Measurements from ENCODE around the gene TTC13.

The TTC13 gene

GRCh38 chr1:230902349-230902923 is 76.2 kb downstream of the TTC13 start:
- DNase-seq, result no peak

- DNase-seq, result no peak
Observed at GRCh38 chr1:230901671-230902070, 77.0 kb downstream of the TTC13 start.

- DNase-seq, result no peak
Observed at GRCh38 chr1:230900984-230901383, 77.7 kb downstream of the TTC13 start.

- DNase-seq, result no peak
Observed at GRCh38 chr1:230899841-230900251, 78.8 kb downstream of the TTC13 start.

- DNase-seq, result no peak
Observed at GRCh38 chr1:230898748-230899147, 79.9 kb downstream of the TTC13 start.

GRCh38 chr1:230898144-230898543 is 80.5 kb downstream of the TTC13 start:
- no peak for DNase-seq

- DNase-seq, result no peak
Observed at GRCh38 chr1:230896779-230897178, 81.9 kb downstream of the TTC13 start.

GRCh38 chr1:230895452-230895851 is 83.2 kb downstream of the TTC13 start:
- DNase-seq, result no peak

- DNase-seq, result no peak
Observed at GRCh38 chr1:230894664-230895063, 84.0 kb downstream of the TTC13 start.

- DNase-seq, result no peak
Observed at GRCh38 chr1:230894032-230894431, 84.6 kb downstream of the TTC13 start.

GRCh38 chr1:230892018-230892491 is 86.6 kb downstream of the TTC13 start:
- no peak for DNase-seq

- DNase-seq, result no peak
Observed at GRCh38 chr1:230891413-230891812, 87.2 kb downstream of the TTC13 start.

GRCh38 chr1:230884646-230885045 is 94.0 kb downstream of the TTC13 start:
- no peak for DNase-seq

GRCh38 chr1:230883967-230884366 is 94.7 kb downstream of the TTC13 start:
- DNase-seq, result no peak

- no peak for DNase-seq
Observed at GRCh38 chr1:230879778-230880177, 98.9 kb downstream of the TTC13 start.

GRCh38 chr1:230878591-230878990 is 100.1 kb downstream of the TTC13 start:
- DNase-seq, result no peak

GRCh38 chr1:230877924-230878590 is 100.6 kb downstream of the TTC13 start:
- no peak for DNase-seq

- no peak for DNase-seq
Observed at GRCh38 chr1:230877146-230877923, 101.3 kb downstream of the TTC13 start.

GRCh38 chr1:230876660-230877059 is 102.0 kb downstream of the TTC13 start:
- no peak for DNase-seq

GRCh38 chr1:230875370-230875769 is 103.3 kb downstream of the TTC13 start:
- DNase-seq, result no peak

GRCh38 chr1:230870916-230871315 is 107.7 kb downstream of the TTC13 start:
- no peak for DNase-seq

- no peak for DNase-seq
Observed at GRCh38 chr1:230869500-230869899, 109.2 kb downstream of the TTC13 start.

GRCh38 chr1:230868736-230869385 is 109.8 kb downstream of the TTC13 start:
- DNase-seq, result peak; percentile 17
